Central memory CD4-positive, alpha-beta T cell (primary cell): ENCODE data around the gene KRT84.
"Not testable (repeated sequence)": the region's sequence is repeated elsewhere in the genome, so short reads cannot be mapped to it uniquely, and the experiment has no call there.

Experiments
- DNase-seq: peaks from one replicate; pipeline ENCODE4 v3.0.0; 2022

The KRT84 gene

DNA sequence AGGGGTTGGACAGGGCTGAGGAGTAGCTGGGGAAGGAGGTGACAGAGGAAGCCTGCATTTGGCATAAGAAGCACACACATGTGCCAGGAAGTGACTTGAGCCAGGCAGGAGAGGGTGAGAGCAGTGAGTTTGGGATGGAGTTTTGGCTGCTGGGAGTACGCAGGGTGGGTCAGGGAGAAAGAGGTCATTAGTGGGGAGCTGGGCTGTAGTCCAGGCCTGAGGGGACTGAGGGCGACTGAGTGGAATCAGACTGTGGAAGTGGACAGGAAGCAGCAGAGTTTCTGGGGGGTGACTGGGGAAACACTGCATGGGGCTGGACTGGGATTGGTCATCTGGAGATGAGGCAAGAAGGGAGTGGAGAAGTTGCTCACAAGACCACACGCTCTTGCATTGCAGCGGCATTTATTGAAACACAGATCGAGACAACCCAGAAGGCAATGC is 25.8 kb downstream of the KRT84 start:
- DNase-seq = no peak

DNA sequence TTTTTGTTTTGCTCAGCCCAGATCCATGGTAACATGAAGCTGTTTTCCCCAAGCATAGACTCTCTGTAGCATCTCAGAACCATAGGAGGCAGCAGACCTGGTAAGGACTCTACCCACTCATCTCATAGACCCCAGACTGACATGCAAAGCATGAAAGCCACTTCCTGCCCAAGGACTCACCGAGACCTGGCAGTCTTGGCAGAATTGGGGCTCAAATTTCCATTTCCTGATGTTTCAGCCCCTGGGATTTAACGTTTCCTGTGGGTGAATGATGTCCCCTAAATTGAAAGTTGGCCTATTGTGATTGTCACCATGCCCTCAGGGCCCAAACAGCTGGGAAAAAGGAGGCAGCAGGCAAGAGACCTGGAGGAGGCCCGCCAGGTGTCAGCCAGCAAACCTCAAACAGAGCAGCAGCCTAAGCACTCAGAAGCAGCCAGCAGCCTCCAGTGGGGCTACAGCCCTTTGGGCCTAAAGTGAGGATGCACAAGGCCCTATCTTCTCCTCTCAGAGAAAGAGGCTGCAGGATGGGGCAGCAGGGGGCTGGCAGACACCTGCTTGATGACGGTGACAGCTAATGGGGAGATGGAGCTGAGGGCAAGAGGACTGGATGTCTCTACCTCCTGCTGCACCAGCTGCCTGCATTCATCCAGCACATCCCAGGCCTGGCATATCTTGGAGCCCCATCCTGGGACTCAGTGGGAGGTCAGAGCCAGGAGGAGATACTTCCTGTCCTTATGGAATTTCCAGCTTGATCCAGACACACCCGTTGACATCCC is 26.7 kb downstream of the KRT84 start:
- DNase-seq = peak; percentile 3

GRCh38 chr12:52356762-52357580 is 28.5 kb downstream of the KRT84 start:
- DNase-seq = no peak

DNA sequence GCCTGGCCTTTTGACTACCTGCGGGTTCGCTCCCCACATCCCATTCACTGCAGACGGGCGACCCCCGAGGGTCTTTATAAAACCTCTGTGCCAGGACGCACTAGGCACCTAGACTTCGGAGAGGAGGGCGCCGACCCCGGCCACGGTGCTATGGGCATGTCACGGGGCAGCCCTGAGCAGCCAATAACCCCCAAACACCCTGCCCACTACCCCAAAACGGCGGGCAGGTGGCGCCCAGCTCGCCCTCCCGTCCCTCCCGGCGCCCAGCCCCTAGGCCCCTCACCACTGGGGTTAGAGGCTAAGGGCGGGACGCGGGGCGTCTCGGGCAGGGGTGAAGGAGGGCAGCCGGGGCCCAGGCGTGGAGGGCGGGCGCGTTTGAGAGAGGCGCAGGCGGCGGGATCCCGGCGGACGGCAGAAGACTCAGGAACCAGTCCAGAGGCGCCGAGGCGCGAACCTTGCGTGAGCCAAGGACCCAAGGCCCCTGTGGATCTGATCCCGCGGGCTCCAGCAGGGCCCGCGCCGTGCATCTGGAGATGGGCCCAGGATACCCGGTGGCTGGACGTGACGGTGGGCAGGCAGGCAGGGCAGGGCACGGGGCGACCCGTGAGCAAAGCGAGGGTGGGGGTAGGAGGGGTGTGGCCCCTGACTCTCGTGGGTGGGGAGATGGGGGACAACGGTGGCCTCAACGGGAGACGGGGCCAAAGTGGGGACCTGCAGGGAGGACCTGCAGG is 29.3 kb downstream of the KRT84 start:
- DNase-seq = no peak

DNA sequence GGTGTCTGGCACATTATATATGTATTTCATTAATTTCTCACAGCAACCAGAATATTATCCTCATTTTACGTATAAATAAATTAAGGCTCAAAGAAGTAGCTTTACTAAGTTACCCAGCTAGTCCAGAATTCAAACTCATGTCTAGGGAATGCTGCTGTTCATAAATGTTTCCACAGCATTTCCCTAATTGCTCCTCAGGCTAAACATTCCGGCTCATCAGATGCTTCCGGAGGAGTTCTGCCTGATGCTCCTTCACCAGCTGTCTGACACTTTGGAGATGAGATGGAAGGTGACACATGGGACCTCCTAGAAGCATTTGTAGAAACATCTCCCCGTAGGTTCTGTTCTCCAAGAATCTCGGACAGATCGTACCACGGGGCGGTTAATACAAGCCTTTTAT is 30.3 kb downstream of the KRT84 start:
- DNase-seq = no peak

- no peak for DNase-seq
These were observed 31.3 kb downstream of the KRT84 start for GRCh38 chr12:52354200-52354599.

- DNase-seq = no peak
These were observed 31.7 kb downstream of the KRT84 start for GRCh38 chr12:52353766-52354165.

DNA sequence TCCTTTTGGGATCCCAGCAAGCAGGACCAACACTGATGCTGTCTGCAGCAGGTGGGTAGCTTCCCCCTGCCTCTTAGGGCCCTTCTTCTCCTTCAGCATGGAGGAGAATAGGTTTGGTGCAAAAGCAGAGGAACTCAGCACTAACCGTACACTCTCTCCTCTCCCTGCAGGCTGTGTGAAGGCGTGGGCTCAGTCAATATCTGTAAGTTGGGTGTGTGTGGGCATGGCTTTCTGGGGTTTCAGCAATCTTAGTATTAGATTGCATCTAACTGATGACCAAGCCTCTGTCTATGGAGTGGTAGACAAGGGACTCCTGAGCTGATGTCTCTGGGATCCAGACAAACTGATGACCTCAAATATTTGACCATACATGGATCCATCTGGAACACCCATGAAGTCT is 32.5 kb downstream of the KRT84 start:
- DNase-seq = no peak

- peak; percentile 67 for DNase-seq
These were observed 34.0 kb downstream of the KRT84 start for GRCh38 chr12:52351196-52352059.

DNA sequence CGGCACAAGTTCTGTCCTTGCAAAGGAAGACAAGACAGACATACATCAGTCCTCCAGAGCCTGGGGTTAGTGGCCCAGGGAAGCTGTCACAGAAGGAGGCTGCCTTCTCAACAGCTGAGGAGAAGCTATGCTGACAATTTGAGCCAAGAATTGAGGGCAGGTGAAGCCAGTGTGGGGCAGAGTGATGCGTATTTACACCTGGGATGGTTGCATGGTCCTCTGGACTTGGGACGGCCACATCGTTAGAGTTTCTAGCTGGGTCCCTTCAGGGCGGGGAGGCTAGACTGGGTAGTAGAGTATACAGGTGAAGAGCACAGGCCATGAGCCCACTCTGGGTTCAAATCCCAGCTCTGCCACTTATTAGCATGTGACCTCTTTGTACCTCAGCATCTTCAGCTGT is 34.7 kb downstream of the KRT84 start:
- no peak for DNase-seq

DNA sequence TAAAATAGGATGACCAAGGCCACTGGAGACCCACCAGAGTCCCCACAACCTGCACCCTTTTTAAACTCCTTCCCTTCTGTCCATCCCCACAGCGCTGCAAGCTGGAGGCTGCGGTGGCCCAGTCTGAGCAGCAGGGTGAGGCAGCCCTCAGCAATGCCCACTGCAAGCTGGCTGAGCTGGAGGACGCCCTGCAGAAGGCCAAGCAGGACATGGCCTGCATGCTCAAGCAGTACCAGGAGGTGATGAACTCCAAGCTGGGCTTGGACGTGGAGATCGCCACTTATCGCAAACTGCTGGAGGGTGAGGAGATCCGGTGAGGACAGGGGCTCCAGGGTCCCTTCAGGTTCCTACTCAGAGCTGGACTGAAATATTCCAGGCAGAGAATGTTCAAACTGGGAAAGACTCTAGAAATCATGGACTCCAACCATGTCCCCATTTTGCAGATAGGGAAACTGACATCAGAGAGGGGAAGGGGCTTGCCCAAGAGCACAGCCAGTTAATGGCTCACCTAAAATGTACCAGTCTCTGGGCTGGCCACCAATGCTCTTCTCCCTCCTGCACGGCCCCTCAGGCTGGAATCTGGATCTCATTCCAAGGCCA is 35.3 kb downstream of the KRT84 start:
- no peak for DNase-seq

- no peak for DNase-seq
These were observed 36.3 kb downstream of the KRT84 start for GRCh38 chr12:52349196-52349595.

- no peak for DNase-seq
These were observed 37.6 kb downstream of the KRT84 start for GRCh38 chr12:52347551-52348510.

GRCh38 chr12:52347016-52347415 is 38.4 kb downstream of the KRT84 start:
- no peak for DNase-seq

GRCh38 chr12:52346593-52346992 is 38.9 kb downstream of the KRT84 start:
- DNase-seq = no peak

DNA sequence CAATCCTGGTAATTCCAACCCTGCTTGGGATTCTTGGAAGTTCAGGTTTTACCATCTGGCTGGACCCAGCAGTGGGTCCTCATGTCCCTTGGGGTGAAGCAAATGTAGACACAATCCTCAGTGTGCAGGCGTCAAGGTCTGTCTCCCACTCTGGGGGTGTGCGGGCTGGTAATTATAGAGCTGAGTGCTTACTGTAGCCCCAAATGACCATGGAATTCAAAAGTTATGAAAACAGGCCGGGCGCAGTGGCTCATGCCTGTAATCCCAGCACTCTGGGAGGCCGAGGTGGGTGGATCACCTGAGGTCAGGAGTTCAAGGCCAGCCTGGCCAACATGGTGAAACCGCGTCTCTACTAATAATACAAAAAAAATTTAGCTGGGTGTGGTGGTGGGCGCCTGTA is 40.4 kb downstream of the KRT84 start:
- not testable (repeated sequence) for DNase-seq

- no peak for DNase-seq
These were observed 41.3 kb downstream of the KRT84 start for GRCh38 chr12:52344111-52344510.

- no peak for DNase-seq
These were observed 41.9 kb downstream of the KRT84 start for GRCh38 chr12:52343550-52343949.

GRCh38 chr12:52342781-52343490 is 42.5 kb downstream of the KRT84 start:
- DNase-seq = no peak

GRCh38 chr12:52341066-52341580 is 44.3 kb downstream of the KRT84 start:
- DNase-seq = no peak
